ENCODE data around the gene PROSER2.

- TF ChIP-seq CTCF (IDR thresholded peaks at IDR 0.05) (no peak), POLR2A (IDR thresholded peaks at IDR 0.05) (no peak)
Observed at GRCh38 chr10:11870461-11870780, 47.3 kb downstream of the PROSER2 start.

All from Peyer's patch (tissue), 4 donors.